ENCODE data around the gene UQCRQ. TPM values are rescaled to one million over a fixed set of nuclear protein-coding genes. Genes with fewer than 3 reads are reported as not detected.

UQCRQ gene
- total RNA-seq, 1 experiment from 2014 or later, result 719 TPM

- Mint-ChIP-seq H3K4me3 (ENCODE audit: low read depth, unreplicated experiment) (no peak overlapping the region), H3K9me3 (ENCODE audit: low read depth, unreplicated experiment) (no peaks in the 10 kb centered on the region), H3K4me1 (ENCODE audit: low read depth, unreplicated experiment) (no peaks in the 10 kb centered on the region), H3K36me3 (ENCODE audit: insufficient read depth, unreplicated experiment) (peaks cover 41% of the 10 kb centered on the region), H3K27ac (ENCODE audit: unreplicated experiment) (no peak overlapping the region), H3K27me3 (ENCODE audit: unreplicated experiment) (no peaks in the 10 kb centered on the region)
- no TSS peak for BruUV-seq (replicated peaks)
- no peak for TF ChIP-seq CTCF (IDR thresholded peaks at IDR 0.05; ENCODE audit: unreplicated experiment)
- CTCF ChIA-PET, result interaction anchor here (1.2 kb wide), 1 partner anchor 57 kb away, joined by 3 read pairs; no protein-coding TSS in a partner anchor
- intact Hi-C loops (cut with micrococcal nuclease; ENCODE audit: unreplicated experiment), result no loop called here
- no peak for DNase-seq
Observed at GRCh38 chr5:132886064-132886823, 19.8 kb downstream of the UQCRQ start.

- no peaks in the 10 kb centered on the region for H3K9me3 Mint-ChIP-seq (ENCODE audit: low read depth, unreplicated experiment)
- no TSS peak for BruUV-seq (replicated peaks)
- H3K27me3 Mint-ChIP-seq (ENCODE audit: unreplicated experiment), result no peaks in the 10 kb centered on the region
- H3K4me1 Mint-ChIP-seq (ENCODE audit: low read depth, unreplicated experiment), result no peaks in the 10 kb centered on the region
- H3K27ac Mint-ChIP-seq (ENCODE audit: unreplicated experiment), result no peak overlapping the region
- CTCF ChIA-PET, result interaction anchor here (0.6 kb wide), 1 partner anchor 1097 kb away, joined by 3 read pairs; no protein-coding TSS in a partner anchor
- H3K36me3 Mint-ChIP-seq (ENCODE audit: insufficient read depth, unreplicated experiment), result peaks cover 46% of the 10 kb centered on the region
- no peak for DNase-seq
- TF ChIP-seq CTCF (IDR thresholded peaks at IDR 0.05; ENCODE audit: unreplicated experiment), result no peak
- H3K4me3 Mint-ChIP-seq (ENCODE audit: low read depth, unreplicated experiment), result no peak overlapping the region
- intact Hi-C loops (cut with micrococcal nuclease; ENCODE audit: unreplicated experiment), result no loop called here
Observed at GRCh38 chr5:132887283-132887682, 20.8 kb downstream of the UQCRQ start.

GRCh38 chr5:132889501-132889900, 23.1 kb downstream of the UQCRQ start:
- CTCF ChIA-PET, result interaction anchor here (0.5 kb wide), 1 partner anchor 8 kb away, joined by 3 read pairs; no protein-coding TSS in a partner anchor
- DNase-seq, result no peak
- Mint-ChIP-seq H3K36me3 (ENCODE audit: insufficient read depth, unreplicated experiment) (peaks cover 57% of the 10 kb centered on the region), H3K27me3 (ENCODE audit: unreplicated experiment) (no peaks in the 10 kb centered on the region), H3K4me1 (ENCODE audit: low read depth, unreplicated experiment) (no peaks in the 10 kb centered on the region), H3K27ac (ENCODE audit: unreplicated experiment) (no peak overlapping the region), H3K9me3 (ENCODE audit: low read depth, unreplicated experiment) (no peaks in the 10 kb centered on the region), H3K4me3 (ENCODE audit: low read depth, unreplicated experiment) (no peak overlapping the region)
- no TSS peak for BruUV-seq (replicated peaks)
- intact Hi-C loops (cut with micrococcal nuclease; ENCODE audit: unreplicated experiment), result no loop called here
- no peak for TF ChIP-seq CTCF (IDR thresholded peaks at IDR 0.05; ENCODE audit: unreplicated experiment)

- DNase-seq, result no peak
- no peak for TF ChIP-seq CTCF (IDR thresholded peaks at IDR 0.05; ENCODE audit: unreplicated experiment)
- no peak overlapping the region for H3K4me3 Mint-ChIP-seq (ENCODE audit: low read depth, unreplicated experiment)
- H3K9me3 Mint-ChIP-seq (ENCODE audit: low read depth, unreplicated experiment), result no peaks in the 10 kb centered on the region
- H3K36me3 Mint-ChIP-seq (ENCODE audit: insufficient read depth, unreplicated experiment), result peaks cover 64% of the 10 kb centered on the region
- H3K27ac Mint-ChIP-seq (ENCODE audit: unreplicated experiment), result no peak overlapping the region
- no peaks in the 10 kb centered on the region for H3K27me3 Mint-ChIP-seq (ENCODE audit: unreplicated experiment)
- intact Hi-C loops (cut with micrococcal nuclease; ENCODE audit: unreplicated experiment), result no loop called here
- CTCF ChIA-PET, result no interaction called here
- no TSS peak for BruUV-seq (replicated peaks)
- H3K4me1 Mint-ChIP-seq (ENCODE audit: low read depth, unreplicated experiment), result no peaks in the 10 kb centered on the region
Observed at GRCh38 chr5:132890817-132891216, 24.4 kb downstream of the UQCRQ start.
